GM10266 (cell line): ENCODE data around the gene CAPN5.

Experiments
- DNase-seq: peaks from one replicate; pipeline ENCODE4 v3.0.0; 2012; ENCODE audit errors: extremely low spot score
- TF ChIP-seq, protein P1 (sequence below): IDR thresholded peaks from 2 replicates; pipeline ENCODE4 v1.5.1; 2012; ENCODE audit warnings: mild to moderate bottlenecking, low read depth; ENCODE audit not compliant: control insufficient read depth, insufficient read depth; ENCODE audit errors: missing control alignments

Gene CAPN5

DNA sequence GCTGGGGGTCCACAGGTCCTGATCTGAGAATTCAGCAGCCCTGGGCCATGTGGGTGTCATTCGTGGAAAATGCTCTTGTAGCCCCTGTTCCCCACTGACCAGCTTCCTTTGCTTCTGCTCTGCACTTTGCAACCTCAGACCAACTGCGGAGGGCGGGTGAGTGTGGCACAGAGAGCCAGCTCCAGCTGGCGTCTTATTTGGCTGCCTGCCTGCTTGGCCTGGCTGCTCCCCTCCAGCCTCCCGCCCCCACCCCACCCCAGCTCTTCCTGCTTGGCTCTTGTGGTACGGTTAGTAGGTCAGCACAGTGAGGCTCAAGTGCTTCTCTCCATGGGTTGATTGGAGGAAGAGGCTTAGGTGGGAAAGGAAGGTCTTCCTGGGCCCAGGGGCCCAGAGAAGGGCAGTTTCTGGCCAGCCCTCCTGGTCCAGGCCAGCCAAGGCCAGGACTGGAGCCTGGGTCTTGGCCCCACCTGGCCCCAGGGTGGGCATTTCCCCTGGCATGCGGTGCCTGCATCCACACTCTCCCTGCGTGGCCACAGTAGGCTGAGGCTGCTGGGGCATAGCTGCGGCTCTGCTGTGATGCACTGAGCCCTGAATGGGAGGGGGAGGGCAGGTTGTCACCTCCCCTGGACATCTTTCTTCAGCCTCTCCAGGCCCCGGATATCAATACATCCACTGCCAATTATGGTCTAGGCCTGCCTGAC is 87.8 kb downstream of the CAPN5 start:
- no peak for DNase-seq

DNA sequence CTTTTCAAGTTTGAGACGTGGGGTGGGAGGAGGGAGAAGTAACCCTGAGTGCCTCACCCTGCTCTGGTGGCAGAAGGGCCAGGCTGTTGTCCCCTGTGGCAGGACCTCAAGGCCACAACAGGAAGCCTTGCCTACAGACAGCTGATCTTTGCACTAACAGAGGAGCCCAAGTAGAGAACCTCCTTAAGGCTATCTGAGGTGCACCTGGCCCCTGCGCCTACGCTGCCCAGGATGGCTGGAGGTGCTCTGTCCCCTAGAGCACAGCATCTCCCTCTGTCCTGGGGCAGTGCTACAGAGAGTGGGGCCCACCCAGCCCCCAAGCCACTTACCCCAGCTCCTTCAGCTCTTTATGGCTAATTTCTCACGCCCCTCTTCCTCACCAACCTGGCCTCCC is 88.3 kb downstream of the CAPN5 start:
- TF ChIP-seq, protein P1, sequence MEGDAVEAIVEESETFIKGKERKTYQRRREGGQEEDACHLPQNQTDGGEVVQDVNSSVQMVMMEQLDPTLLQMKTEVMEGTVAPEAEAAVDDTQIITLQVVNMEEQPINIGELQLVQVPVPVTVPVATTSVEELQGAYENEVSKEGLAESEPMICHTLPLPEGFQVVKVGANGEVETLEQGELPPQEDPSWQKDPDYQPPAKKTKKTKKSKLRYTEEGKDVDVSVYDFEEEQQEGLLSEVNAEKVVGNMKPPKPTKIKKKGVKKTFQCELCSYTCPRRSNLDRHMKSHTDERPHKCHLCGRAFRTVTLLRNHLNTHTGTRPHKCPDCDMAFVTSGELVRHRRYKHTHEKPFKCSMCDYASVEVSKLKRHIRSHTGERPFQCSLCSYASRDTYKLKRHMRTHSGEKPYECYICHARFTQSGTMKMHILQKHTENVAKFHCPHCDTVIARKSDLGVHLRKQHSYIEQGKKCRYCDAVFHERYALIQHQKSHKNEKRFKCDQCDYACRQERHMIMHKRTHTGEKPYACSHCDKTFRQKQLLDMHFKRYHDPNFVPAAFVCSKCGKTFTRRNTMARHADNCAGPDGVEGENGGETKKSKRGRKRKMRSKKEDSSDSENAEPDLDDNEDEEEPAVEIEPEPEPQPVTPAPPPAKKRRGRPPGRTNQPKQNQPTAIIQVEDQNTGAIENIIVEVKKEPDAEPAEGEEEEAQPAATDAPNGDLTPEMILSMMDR: no peak
- DNase-seq: no peak

More for the DNA sequence above, 87.8 kb downstream of the CAPN5 start:
- TF ChIP-seq, protein P1: no peak

DNA sequence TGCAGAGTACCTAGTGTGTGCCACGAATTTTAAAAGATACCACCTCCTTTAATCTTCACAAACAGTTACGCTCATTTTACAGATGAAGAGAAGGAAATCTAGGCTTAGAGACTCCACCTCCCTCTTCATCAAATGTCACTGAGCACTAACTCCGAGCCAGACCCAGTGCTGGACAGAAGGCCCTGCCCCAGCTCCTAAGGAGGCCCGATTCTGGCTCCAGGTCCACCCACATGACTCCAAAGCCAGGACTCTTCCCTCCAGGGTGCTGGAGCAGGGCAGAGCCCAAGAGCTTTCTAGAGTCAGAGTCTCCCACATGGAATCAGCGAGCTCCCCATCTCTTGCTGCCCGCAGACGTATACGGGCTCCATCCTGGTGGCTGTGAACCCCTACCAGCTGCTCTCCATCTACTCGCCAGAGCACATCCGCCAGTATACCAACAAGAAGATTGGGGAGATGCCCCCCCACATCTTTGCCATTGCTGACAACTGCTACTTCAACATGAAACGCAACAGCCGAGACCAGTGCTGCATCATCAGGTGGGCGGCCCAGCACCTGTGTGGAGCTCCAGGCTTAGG is 88.9 kb downstream of the CAPN5 start:
- TF ChIP-seq, protein P1: no peak

DNA sequence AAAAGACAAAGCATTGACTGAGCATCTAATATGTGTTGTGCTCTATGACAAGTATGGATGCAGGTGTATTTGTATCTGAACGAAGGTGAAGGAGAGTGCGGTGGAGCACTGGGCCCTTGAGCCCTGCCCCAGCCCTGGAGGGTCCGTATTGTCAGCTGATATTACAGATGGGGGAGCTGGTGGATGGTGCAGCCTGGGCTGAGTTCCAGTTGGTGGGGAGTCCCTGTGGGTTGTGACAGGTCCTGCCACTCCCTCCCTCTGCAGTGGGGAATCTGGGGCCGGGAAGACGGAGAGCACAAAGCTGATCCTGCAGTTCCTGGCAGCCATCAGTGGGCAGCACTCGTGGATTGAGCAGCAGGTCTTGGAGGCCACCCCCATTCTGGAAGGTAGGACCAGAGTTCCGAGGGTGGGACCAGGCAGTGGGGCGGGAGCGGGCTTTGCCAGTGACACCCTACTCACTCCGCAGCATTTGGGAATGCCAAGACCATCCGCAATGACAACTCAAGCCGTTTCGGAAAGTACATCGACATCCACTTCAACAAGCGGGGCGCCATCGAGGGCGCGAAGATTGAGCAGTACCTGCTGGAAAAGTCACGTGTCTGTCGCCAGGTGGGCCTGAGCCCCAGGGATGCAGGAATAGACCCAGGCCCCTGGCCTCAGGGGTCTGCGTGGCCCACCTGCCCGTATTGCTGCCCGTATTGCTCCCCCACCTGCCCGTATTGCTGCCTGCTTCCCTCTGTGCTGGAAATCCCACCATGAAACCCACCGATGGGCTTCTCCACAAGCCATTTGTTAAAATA is 89.8 kb downstream of the CAPN5 start:
- DNase-seq: no peak
- TF ChIP-seq, protein P1: no peak

More for the DNA sequence above, 88.9 kb downstream of the CAPN5 start:
- DNase-seq: no peak

DNA sequence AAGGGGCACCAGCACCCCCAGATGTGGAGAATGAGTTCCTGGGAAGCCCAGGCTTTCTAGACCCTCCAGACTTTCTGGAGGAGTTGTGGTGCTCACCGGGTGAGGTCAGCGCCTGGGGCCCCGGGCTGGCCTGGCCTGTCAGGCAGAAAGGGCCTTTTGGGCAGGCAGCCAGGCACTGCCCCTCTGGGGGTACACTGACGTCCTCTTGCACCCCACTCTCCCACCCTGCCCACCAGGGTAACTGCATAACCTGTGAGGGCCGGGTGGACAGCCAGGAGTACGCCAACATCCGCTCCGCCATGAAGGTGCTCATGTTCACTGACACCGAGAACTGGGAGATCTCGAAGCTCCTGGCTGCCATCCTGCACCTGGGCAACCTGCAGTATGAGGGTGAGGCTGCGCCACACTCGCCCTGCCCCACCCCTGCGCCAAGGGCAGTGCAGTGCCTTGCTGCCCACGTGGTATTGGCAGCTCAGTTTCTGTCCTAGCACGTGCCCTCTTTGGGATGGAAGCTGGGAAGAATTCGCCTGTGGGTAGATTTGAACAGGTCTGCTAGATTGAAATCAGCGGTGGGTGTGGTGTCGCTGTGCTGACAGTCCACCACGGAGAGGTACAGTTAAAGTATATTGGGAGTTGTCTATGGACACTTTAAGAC is 91.4 kb downstream of the CAPN5 start:
- no peak for DNase-seq
- TF ChIP-seq, protein P1: no peak

DNA sequence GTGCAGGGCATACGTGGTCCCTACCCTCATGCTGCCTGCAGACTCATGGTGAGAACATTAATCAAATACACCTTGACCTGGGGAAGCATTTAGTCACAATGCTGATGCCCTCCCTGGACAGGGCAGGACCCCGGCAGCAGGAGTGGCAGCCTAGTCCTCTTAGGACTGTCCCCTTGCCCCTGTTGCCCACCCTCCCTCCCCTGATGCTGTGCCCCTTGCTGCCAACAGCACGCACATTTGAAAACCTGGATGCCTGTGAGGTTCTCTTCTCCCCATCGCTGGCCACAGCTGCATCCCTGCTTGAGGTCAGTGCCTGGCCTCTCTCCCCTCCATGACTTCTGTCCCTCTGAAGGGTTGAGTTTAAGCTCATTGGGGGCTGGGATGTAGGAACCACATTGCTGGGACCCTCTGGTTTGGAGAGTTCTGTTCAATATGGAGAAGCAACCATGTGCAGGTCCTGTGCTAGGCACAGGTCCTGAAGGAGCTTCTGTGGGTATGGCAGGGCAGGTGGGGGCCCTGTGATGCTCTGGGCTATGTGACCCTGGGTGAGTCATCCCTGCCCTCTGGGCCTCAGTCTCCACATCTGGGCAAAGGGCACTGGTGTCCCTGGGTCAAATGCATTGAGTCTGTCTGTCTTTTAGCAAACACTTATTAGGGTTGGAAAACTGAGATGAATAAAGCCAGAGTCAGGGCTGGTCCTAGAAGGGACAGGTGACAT is 92.6 kb downstream of the CAPN5 start:
- TF ChIP-seq, protein P1: no peak
- no peak for DNase-seq
